HCT116 (cell line): ENCODE measurements around the gene EGFR. TPM values are rescaled to one million over a fixed set of nuclear protein-coding genes. Genes with fewer than 3 reads are reported as not detected.

ENCODE experiments used
- ATAC-seq: fragments of 200-7000 bp; cut with Tn5 transposase; 2 replicates; pipeline ENCODE4 v1.9.1; 2020; ENCODE audit warnings: mild to moderate bottlenecking, moderate library complexity
- BruUV-seq: library from RNA; stranded (reverse); fragments of 400-500 nt; replicated peaks from 2 replicates; lab custom pipeline; 2021; lab: Mats Ljungman, UMichigan
- CTCF ChIA-PET: fragments of 300-600 bp; sonication (Branson Sonifier 250); formaldehyde crosslinking; loops from one replicate; lab custom pipeline; 2021; ENCODE audit warnings: antibody characterized with exemption; lab: Charles Lee
- POLR2A ChIA-PET: fragments of 300-600, 350-600 bp; sonication (Branson Sonifier 250); formaldehyde crosslinking; loops from one replicate; lab custom pipeline; 2021; ENCODE audit warnings: antibody characterized with exemption; lab: Charles Lee
- RAD21 ChIA-PET, 2 experiments: fragments of 300-600 bp; sonication (Branson Sonifier 250); formaldehyde crosslinking; loops; one replicate each; lab custom pipeline; 2023; ENCODE audit warnings: low total read pairs in 2 of 2; ENCODE audit not compliant: uncharacterized antibody in 2 of 2, unreplicated experiment in 2 of 2, low non-redundant PET in 1 of 2; lab: Charles Lee
- DNase-seq: peaks from one replicate; pipeline ENCODE4 v3.0.0-alpha.2; 2010; ENCODE audit warnings: low read depth, low spot score
- H2AFZ ChIP-seq: fragments of 200-600 bp; shearing (Covaris generic), sonication (generic); 2 replicates; pipeline ENCODE4 v1.6.1; 2017; ENCODE audit warnings: low read depth, mixed run types, mixed read lengths, antibody characterized with exemption, low read length; ENCODE audit not compliant: poor library complexity, severe bottlenecking
- H3K27ac ChIP-seq: 2 replicates; pipeline ENCODE4 v1.5.1; 2012; ENCODE audit warnings: low read depth, low read length
- H3K27me3 ChIP-seq: fragments of 200-600 bp; sonication (generic); 2 replicates; pipeline ENCODE4 v1.6.1; 2016; ENCODE audit warnings: mixed run types, low read length, mixed read lengths; ENCODE audit not compliant: insufficient read depth
- H3K36me3 ChIP-seq, 2 experiments: fragments of 200-500 bp in 1 of 2; fragments of 200-600 bp in 1 of 2; sonication (Bioruptor generic) in 1 of 2; sonication (generic) in 1 of 2; 2 replicates each; pipeline versions ENCODE4 v1.5.1 to v1.6.1; 2014 to 2016; ENCODE audit warnings: low read length in 2 of 2, inconsistent platforms in 1 of 2, mixed read lengths in 1 of 2, mixed run types in 1 of 2; ENCODE audit not compliant: insufficient read depth in 2 of 2, control insufficient read depth in 1 of 2
- H3K4me1 ChIP-seq, 2 experiments: fragments of 200-600 bp in 1 of 2; sonication (generic) in 1 of 2; 2 replicates each; pipeline versions ENCODE4 v1.5.1 to v1.6.1; 2012 to 2017; ENCODE audit warnings: low read length in 2 of 2, inconsistent platforms in 1 of 2, mild to moderate bottlenecking in 1 of 2, mixed read lengths in 1 of 2, mixed run types in 1 of 2, moderate library complexity in 1 of 2; ENCODE audit not compliant: insufficient read depth in 2 of 2, control insufficient read depth in 1 of 2
- H3K4me2 ChIP-seq: fragments of 200-600 bp; sonication (generic); 2 replicates; pipeline ENCODE4 v1.6.1; 2017; ENCODE audit warnings: mixed run types, low read length, mixed read lengths
- H3K4me3 ChIP-seq, 2 experiments: fragments of 200-600 bp in 1 of 2; sonication (generic) in 1 of 2; replicated peaks in 1 of 2; 2 replicates each; pipeline ENCODE4 v1.5.1; 2011 to 2016; ENCODE audit warnings: low read length in 2 of 2, control low read depth in 1 of 2, low read depth in 1 of 2, mild to moderate bottlenecking in 1 of 2, mixed read lengths in 1 of 2, mixed run types in 1 of 2
- H3K79me2 ChIP-seq: fragments of 200-600 bp; sonication (generic); 2 replicates; pipeline ENCODE4 v1.6.1; 2017; ENCODE audit warnings: mild to moderate bottlenecking, mixed run types, low read length, moderate library complexity, mixed read lengths; ENCODE audit not compliant: insufficient read depth
- H3K9ac ChIP-seq: fragments of 200-600 bp; sonication (generic); 2 replicates; pipeline ENCODE4 v1.6.1; 2016; ENCODE audit warnings: low read length, mixed read lengths
- H3K9me2 ChIP-seq: fragments of 200-600 bp; sonication (generic), shearing (Covaris generic); 2 replicates; pipeline ENCODE4 v1.6.1; 2017; ENCODE audit warnings: mixed run types, mild to moderate bottlenecking, moderate library complexity; ENCODE audit not compliant: insufficient read depth
- H3K9me3 ChIP-seq, 2 experiments: fragments of 200-500 bp in 1 of 2; fragments of 200-600 bp in 1 of 2; sonication (Bioruptor generic) in 1 of 2; sonication (generic) in 1 of 2; 2 replicates each; pipeline ENCODE4 v1.6.1; 2014 to 2017; ENCODE audit warnings: low read length in 2 of 2, mixed read lengths in 2 of 2, inconsistent platforms in 1 of 2, low read depth in 1 of 2, mild to moderate bottlenecking in 1 of 2, mixed run types in 1 of 2, moderate library complexity in 1 of 2; ENCODE audit not compliant: control insufficient read depth in 1 of 2, insufficient read depth in 1 of 2
- H4K20me1 ChIP-seq: fragments of 200-600 bp; sonication (generic), shearing (Covaris generic); 2 replicates; pipeline ENCODE4 v1.6.1; 2017; ENCODE audit warnings: mixed run types, mild to moderate bottlenecking, moderate library complexity; ENCODE audit not compliant: insufficient read depth
- ATF3 ChIP-seq: IDR thresholded peaks from 2 replicates; pipeline ENCODE4 v1.6.1; 2012
- CEBPB ChIP-seq: IDR thresholded peaks from 2 replicates; pipeline ENCODE4 v1.6.1; 2012; ENCODE audit warnings: low read depth
- EZH2 ChIP-seq: fragments of 200-600 bp; sonication (generic); IDR thresholded peaks from 2 replicates; pipeline ENCODE4 v1.6.1; 2017; ENCODE audit warnings: antibody characterized with exemption, mixed run types
- EZH2phosphoT487 ChIP-seq: fragments of 200-600 bp; IDR thresholded peaks from 2 replicates; pipeline ENCODE4 v1.6.1; 2018; ENCODE audit warnings: antibody characterized with exemption, borderline replicate concordance
- FOSL1 ChIP-seq: IDR thresholded peaks from 2 replicates; pipeline ENCODE4 v1.6.1; 2012; ENCODE audit warnings: low read depth
- JUND ChIP-seq: IDR thresholded peaks from 2 replicates; pipeline ENCODE4 v1.6.1; 2012
- POLR2AphosphoS5 ChIP-seq: IDR thresholded peaks from 2 replicates; pipeline ENCODE4 v1.6.1; 2011; ENCODE audit warnings: mild to moderate bottlenecking, low read depth, low read length, moderate library complexity
- RAD21 ChIP-seq: IDR thresholded peaks from 2 replicates; pipeline ENCODE4 v1.6.1; 2012; ENCODE audit warnings: low read depth, mild to moderate bottlenecking
- REST ChIP-seq: IDR thresholded peaks from 2 replicates; pipeline ENCODE4 v1.6.1; 2012; ENCODE audit warnings: low read depth
- SIN3A ChIP-seq: IDR thresholded peaks from 2 replicates; pipeline ENCODE4 v1.6.1; 2012; ENCODE audit warnings: low read depth
- SP1 ChIP-seq: IDR thresholded peaks from 2 replicates; pipeline ENCODE4 v1.6.1; 2012; ENCODE audit warnings: low read depth
- TCF7L2 ChIP-seq: IDR thresholded peaks from 2 replicates; pipeline ENCODE4 v1.7.0; 2011; ENCODE audit warnings: borderline replicate concordance, inconsistent platforms; ENCODE audit not compliant: insufficient read depth, insufficient read length; ENCODE audit errors: extremely low read depth
- YY1 ChIP-seq: IDR thresholded peaks from 2 replicates; pipeline ENCODE4 v1.6.1; 2011; ENCODE audit warnings: low read length, low read depth, moderate library complexity, mild to moderate bottlenecking; ENCODE audit not compliant: insufficient replicate concordance; ENCODE audit errors: extremely low read depth
- ZBTB33 ChIP-seq: IDR thresholded peaks from 2 replicates; pipeline ENCODE4 v1.6.1; 2011; ENCODE audit warnings: mild to moderate bottlenecking, low read length, moderate library complexity; ENCODE audit not compliant: insufficient replicate concordance; ENCODE audit errors: extremely low read depth
- ZFX ChIP-seq: fragments of 450-650 bp; IDR thresholded peaks from 2 replicates; pipeline ENCODE4 v1.6.1; 2017
- ZNF274 ChIP-seq: fragments of 200-500 bp; sonication (Bioruptor generic); IDR thresholded peaks from 2 replicates; pipeline ENCODE4 v1.6.1; 2014; ENCODE audit warnings: mild to moderate bottlenecking, low read depth, low read length, inconsistent platforms
- intact Hi-C: fragments of 100-400 bp; cut with micrococcal nuclease; formaldehyde crosslinking; loops from 2 replicates; pipeline ENCODE4 v1.10.0; 2022
- total RNA-seq: library from RNA; stranded (reverse); gene quantifications from one replicate; pipeline ENCODE4 v1.2.1, GENCODE V29; 2021; ENCODE audit not compliant: unreplicated experiment

EGFR gene
- total RNA-seq, 1 experiment from 2014 or later: 71.5 TPM

- TF ChIP-seq SP1 (no peak), ATF3 (no peak), ZFX (no peak), ZNF274 (no peak), EZH2 (no peak), ZBTB33 (no peak), EZH2phosphoT487 (no peak), SIN3A (no peak), JUND (no peak), FOSL1 (no peak), POLR2AphosphoS5 (no peak)
- TF ChIP-seq, all 23 proteins: peak for 0
Observed at GRCh38 chr7:55120074-55120473, 101.3 kb downstream of the EGFR start (continued).

GRCh38 chr7:55120501-55121198 is 101.8 kb downstream of the EGFR start:
- H3K79me2 ChIP-seq: peaks cover 54% of the 10 kb centered on the region; the same call in 1 of the 2 replicates
- ChIA-PET CTCF (no interaction called here), RAD21 (no interaction called here), POLR2A (interaction anchor here (1.6 kb wide), 1 partner anchor 12 kb away, joined by 6 read pairs; no protein-coding TSS in a partner anchor)
- no peak overlapping the region for H2AFZ ChIP-seq
- no peaks in the 10 kb centered on the region for H3K9me2 ChIP-seq
- H3K27ac ChIP-seq: no peak overlapping the region
- peaks cover 4 to 33% of the 10 kb centered on the region in 2 experiments; a peak in 2 of 4 replicates for H3K4me1 ChIP-seq
- H3K9me3 ChIP-seq: no peaks in the 10 kb centered on the region
- H3K4me3 ChIP-seq: no peak overlapping the region
- DNase-seq (no peak), ATAC-seq (no peak)
- intact Hi-C loops: no loop called here
- no peaks in the 10 kb centered on the region for H4K20me1 ChIP-seq
- no peak overlapping the region for H3K4me2 ChIP-seq
- peaks cover 0 to 2% of the 10 kb centered on the region in 2 experiments; a peak in 1 of 4 replicates for H3K36me3 ChIP-seq
- H3K9ac ChIP-seq: no peak overlapping the region
- no peaks in the 10 kb centered on the region for H3K27me3 ChIP-seq
- no TSS peak for BruUV-seq
- TF ChIP-seq ZNF274 (no peak), YY1 (no peak), CEBPB (no peak), RAD21 (no peak), REST (no peak), ZFX (no peak), TCF7L2 (no peak), POLR2AphosphoS5 (no peak), ATF3 (no peak)
